Osteoblast (primary cell): ENCODE data around the gene CCNO. TPM values are rescaled to one million over a fixed set of nuclear protein-coding genes. Genes with fewer than 3 reads are reported as not detected.

Experiments used
- DNase-seq: peaks from one replicate; pipeline ENCODE4 v3.0.0; 2011; ENCODE audit warnings: low spot score, mixed read lengths; ENCODE audit not compliant: insufficient read length; ENCODE audit errors: missing footprints
- H2AFZ ChIP-seq: 2 replicates; pipeline ENCODE4 v1.6.0; 2011; ENCODE audit warnings: mild to moderate bottlenecking, low read length
- H3K27ac ChIP-seq: 2 replicates; pipeline ENCODE4 v1.5.1; 2011; ENCODE audit warnings: mild to moderate bottlenecking, low read depth, low read length, moderate library complexity
- H3K27me3 ChIP-seq: 2 replicates; pipeline ENCODE4 v1.6.0; 2012; ENCODE audit warnings: mild to moderate bottlenecking, control low read depth, inconsistent platforms, low read length, moderate library complexity; ENCODE audit not compliant: insufficient read depth
- H3K36me3 ChIP-seq: 2 replicates; pipeline ENCODE4 v1.5.1; 2011; ENCODE audit warnings: mild to moderate bottlenecking, low read length, control low read depth, moderate library complexity; ENCODE audit not compliant: insufficient read depth
- H3K4me1 ChIP-seq: 2 replicates; pipeline ENCODE4 v1.5.1; 2011; ENCODE audit warnings: mild to moderate bottlenecking, low read length, control low read depth, moderate library complexity; ENCODE audit not compliant: insufficient read depth
- H3K4me2 ChIP-seq: 2 replicates; pipeline ENCODE4 v1.6.0; 2011; ENCODE audit warnings: mild to moderate bottlenecking, low read length; ENCODE audit not compliant: insufficient read depth
- H3K4me3 ChIP-seq: fragments of 200-600 bp; sonication (generic); 3 replicates; pipeline ENCODE4 v1.5.1; 2012; ENCODE audit warnings: mild to moderate bottlenecking, low read length, inconsistent platforms; ENCODE audit not compliant: insufficient read depth
- H3K79me2 ChIP-seq: 2 replicates; pipeline ENCODE4 v1.6.0; 2012; ENCODE audit warnings: mild to moderate bottlenecking, low read length, control low read depth, inconsistent platforms; ENCODE audit not compliant: insufficient read depth
- H3K9me3 ChIP-seq: 2 replicates; pipeline ENCODE4 v1.5.1; 2011; ENCODE audit warnings: low read depth, low read length, control low read depth
- H4K20me1 ChIP-seq: 2 replicates; pipeline ENCODE4 v1.6.0; 2012; ENCODE audit warnings: mild to moderate bottlenecking, low read length, control low read depth; ENCODE audit not compliant: insufficient read depth
- CTCF ChIP-seq: IDR thresholded peaks from 2 replicates; pipeline ENCODE4 v1.5.1; 2011; ENCODE audit warnings: mild to moderate bottlenecking, low read depth, low read length, moderate library complexity; ENCODE audit errors: extremely low read depth
- total RNA-seq: library from RNA; depleted of rRNA; stranded (reverse); fragments of >200 nt; gene quantifications from 2 replicates; pipeline ENCODE4 v1.2.3, GENCODE V29; 2012

CCNO gene
- total RNA-seq, 1 donor = 1.4 TPM

GRCh38 chr5:55226934-55227663, 6.3 kb downstream of the CCNO start, which contains the start of gene MCIDAS:
Gene MCIDAS, minus strand, starts transcription at chr5:55227315. Its CDS starts 177 bp downstream, at chr5:55227138.
- peak; percentile 96 for DNase-seq
- H3K27me3 ChIP-seq = peaks cover 79% of the 10 kb centered on the region
- no peaks in the 10 kb centered on the region for H3K9me3 ChIP-seq
- TF ChIP-seq CTCF = no peak
- H2AFZ ChIP-seq = peak within 1 kb of the TSS; percentile 74
- H3K36me3 ChIP-seq = no peaks in the 10 kb centered on the region
- H3K79me2 ChIP-seq = no peaks in the 10 kb centered on the region
- H3K4me2 ChIP-seq = peak within 1 kb of the TSS; percentile 90
- no peak within 1 kb of the TSS for H3K27ac ChIP-seq
- H3K4me1 ChIP-seq = peaks cover 11% of the 10 kb centered on the region
- H3K4me3 ChIP-seq = peak within 1 kb of the TSS; percentile 69
- no peaks in the 10 kb centered on the region for H4K20me1 ChIP-seq

GRCh38 chr5:55226027-55226933, 7.1 kb downstream of the CCNO start:
- Histone ChIP-seq H3K27me3 (peaks cover 78% of the 10 kb centered on the region), H3K9me3 (no peaks in the 10 kb centered on the region), H3K4me2 (peak overlapping the region; percentile 90), H4K20me1 (no peaks in the 10 kb centered on the region), H2AFZ (peak overlapping the region; percentile 41), H3K79me2 (no peaks in the 10 kb centered on the region), H3K27ac (no peak overlapping the region), H3K4me1 (peaks cover 4% of the 10 kb centered on the region), H3K4me3 (peak overlapping the region; percentile 69), H3K36me3 (no peaks in the 10 kb centered on the region)
- DNase-seq = peak; percentile 93
- TF ChIP-seq CTCF = peak; percentile 48

DNA sequence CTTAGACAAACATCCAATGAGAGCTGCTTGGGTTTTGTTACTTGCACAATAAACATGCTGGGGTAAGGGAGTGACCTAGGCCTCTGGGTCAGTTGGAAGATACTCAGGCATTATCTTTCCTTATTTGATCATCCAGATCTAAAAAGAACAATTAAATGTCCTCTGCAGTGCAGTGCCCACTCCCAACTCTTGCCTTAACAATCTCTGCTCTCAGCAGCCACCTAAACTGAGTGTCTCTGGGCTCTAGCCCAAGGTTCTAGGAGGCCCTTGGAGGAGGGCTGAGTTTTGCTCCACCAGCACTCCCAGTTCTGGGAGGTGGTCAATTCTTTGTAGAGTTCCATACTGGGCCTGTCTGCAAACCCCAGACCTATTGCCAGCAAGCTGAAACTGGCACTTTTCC, 8.1 kb downstream of the CCNO start:
- Histone ChIP-seq H3K4me2 (no peak overlapping the region), H3K36me3 (no peaks in the 10 kb centered on the region), H3K4me3 (no peak overlapping the region), H3K4me1 (peaks cover 4% of the 10 kb centered on the region), H3K79me2 (no peaks in the 10 kb centered on the region), H3K27ac (no peak overlapping the region), H4K20me1 (no peaks in the 10 kb centered on the region), H3K27me3 (peaks cover 78% of the 10 kb centered on the region), H3K9me3 (no peaks in the 10 kb centered on the region), H2AFZ (no peak overlapping the region)
- TF ChIP-seq CTCF = no peak
- DNase-seq = peak; percentile 91

- H3K27me3 ChIP-seq = peaks cover 73% of the 10 kb centered on the region
- H2AFZ ChIP-seq = no peak overlapping the region
- H3K36me3 ChIP-seq = no peaks in the 10 kb centered on the region
- no peak for TF ChIP-seq CTCF
- H4K20me1 ChIP-seq = no peaks in the 10 kb centered on the region
- H3K4me1 ChIP-seq = peaks cover 6% of the 10 kb centered on the region
- no peak overlapping the region for H3K27ac ChIP-seq
- H3K4me2 ChIP-seq = no peak overlapping the region
- peak; percentile 75 for DNase-seq
- H3K9me3 ChIP-seq = no peaks in the 10 kb centered on the region
- H3K4me3 ChIP-seq = no peak overlapping the region
- no peaks in the 10 kb centered on the region for H3K79me2 ChIP-seq
These were observed 9.6 kb downstream of the CCNO start for GRCh38 chr5:55223812-55224240.
